Thyroid gland (tissue), 4 donors: Measurements from ENCODE around the gene TMCC2. TPM values are rescaled to one million over a fixed set of nuclear protein-coding genes. Genes with fewer than 3 reads are reported as not detected.
"Not testable (repeated sequence)": the region's sequence is repeated elsewhere in the genome, so short reads cannot be mapped to it uniquely, and the experiment has no call there.

Experiments
- DNase-seq, 2 donors: peaks; one replicate each; pipeline ENCODE4 v3.0.0-alpha.2; 2019
- H3K27ac ChIP-seq, 3 donors: fragments of 200-600 bp; sonication (generic); 1 replicate in 2 of 3; 2 replicates in 1 of 3; pipeline ENCODE4 v1.5.1; 2016 to 2019; ENCODE audit warnings: mild to moderate bottlenecking in 1 of 3, moderate library complexity in 1 of 3
- H3K27me3 ChIP-seq: fragments of 200-600 bp; sonication (generic); one replicate; pipeline ENCODE4 v1.5.1; 2019
- H3K36me3 ChIP-seq, 2 donors: fragments of 200-600 bp; sonication (generic); one replicate each; pipeline ENCODE4 v1.5.1; 2016 to 2019
- H3K4me1 ChIP-seq, 2 donors: fragments of 200-600 bp; sonication (generic); one replicate each; pipeline ENCODE4 v1.5.1; 2017 to 2019
- H3K4me3 ChIP-seq, 3 donors: fragments of 200-600 bp; sonication (generic); replicated peaks in 1 of 3; 1 replicate in 2 of 3; 2 replicates in 1 of 3; pipeline ENCODE4 v1.5.1; 2016; ENCODE audit warnings: mild to moderate bottlenecking in 1 of 3
- H3K9me3 ChIP-seq: fragments of 200-600 bp; sonication (generic); one replicate; pipeline ENCODE4 v1.5.1; 2017
- POLR2A ChIP-seq, 2 donors: fragments of 450-650 bp; IDR thresholded peaks; one replicate each; pipeline ENCODE4 v1.6.1; 2017; ENCODE audit warnings: antibody characterized with exemption in 2 of 2, mild to moderate bottlenecking in 2 of 2, moderate library complexity in 1 of 2
- WGBS, 2 donors: methylation state at CpG; one replicate each; pipeline ENCODE4 v1.1.5; 2017; 5-methylcytosine and 5-hydroxymethylcytosine counted together
- intact Hi-C: fragments of 100-400 bp; cut with DNase I; formaldehyde crosslinking; loops from one replicate; pipeline ENCODE4 v1.15.1; 2023
- total RNA-seq, 4 donors: library from RNA; depleted of rRNA; stranded (reverse); fragments of >200 nt; gene quantifications; one replicate each; pipeline ENCODE4 v1.2.3, GENCODE V29; 2016
- TF ChIP-seq, protein P1 (sequence below), 6 experiments: fragments of 200-600 bp in 3 of 6; fragments of 450-650 bp in 3 of 6; sonication (generic) in 3 of 6; IDR thresholded peaks; one replicate each; pipeline ENCODE4 v1.5.1; 2016 to 2019; ENCODE audit warnings: antibody characterized with exemption in 6 of 6, mild to moderate bottlenecking in 2 of 6, inconsistent platforms in 1 of 6, moderate library complexity in 1 of 6

The TMCC2 gene
- total RNA-seq, 4 donors from 2014 or later = 2.3 to 3.6 (median 3.1) TPM

DNA sequence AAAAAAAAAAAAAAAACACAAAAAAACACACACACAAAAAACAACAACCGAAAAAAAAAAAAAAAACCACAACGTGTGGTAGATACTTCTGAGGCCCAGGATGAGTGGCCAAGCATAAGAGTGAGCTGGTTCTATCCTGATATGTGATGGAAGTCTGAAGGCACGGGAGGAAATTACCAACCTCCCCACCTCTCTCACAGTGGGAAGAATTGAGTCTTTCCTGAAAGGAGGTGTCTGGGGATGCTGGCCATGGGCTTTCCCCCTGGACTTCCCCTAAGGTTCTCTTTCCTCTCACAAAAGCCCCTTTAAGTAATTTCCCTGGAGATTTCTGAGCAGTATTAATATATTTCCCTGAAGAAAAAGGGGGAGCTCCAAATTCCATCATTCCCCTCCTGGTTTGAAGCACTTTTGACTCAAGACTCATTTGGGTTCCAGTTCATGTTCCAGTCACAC lies 5.2 kb downstream of the TMCC2 start:
- H3K27ac ChIP-seq = no peak overlapping the region
- DNase-seq = no peak
- H3K27me3 ChIP-seq = no peaks in the 10 kb centered on the region
- no peaks in the 10 kb centered on the region for H3K9me3 ChIP-seq
- no peak overlapping the region for H3K4me3 ChIP-seq
- 32 to 50% methylated on average over 3 of the region's 3 CpGs for WGBS, 2 donors
- H3K36me3 ChIP-seq = no peaks in the 10 kb centered on the region
- TF ChIP-seq, protein P1, sequence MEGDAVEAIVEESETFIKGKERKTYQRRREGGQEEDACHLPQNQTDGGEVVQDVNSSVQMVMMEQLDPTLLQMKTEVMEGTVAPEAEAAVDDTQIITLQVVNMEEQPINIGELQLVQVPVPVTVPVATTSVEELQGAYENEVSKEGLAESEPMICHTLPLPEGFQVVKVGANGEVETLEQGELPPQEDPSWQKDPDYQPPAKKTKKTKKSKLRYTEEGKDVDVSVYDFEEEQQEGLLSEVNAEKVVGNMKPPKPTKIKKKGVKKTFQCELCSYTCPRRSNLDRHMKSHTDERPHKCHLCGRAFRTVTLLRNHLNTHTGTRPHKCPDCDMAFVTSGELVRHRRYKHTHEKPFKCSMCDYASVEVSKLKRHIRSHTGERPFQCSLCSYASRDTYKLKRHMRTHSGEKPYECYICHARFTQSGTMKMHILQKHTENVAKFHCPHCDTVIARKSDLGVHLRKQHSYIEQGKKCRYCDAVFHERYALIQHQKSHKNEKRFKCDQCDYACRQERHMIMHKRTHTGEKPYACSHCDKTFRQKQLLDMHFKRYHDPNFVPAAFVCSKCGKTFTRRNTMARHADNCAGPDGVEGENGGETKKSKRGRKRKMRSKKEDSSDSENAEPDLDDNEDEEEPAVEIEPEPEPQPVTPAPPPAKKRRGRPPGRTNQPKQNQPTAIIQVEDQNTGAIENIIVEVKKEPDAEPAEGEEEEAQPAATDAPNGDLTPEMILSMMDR (IDR thresholded peaks at IDR 0.05) = no peak
- no peak for TF ChIP-seq POLR2A (IDR thresholded peaks at IDR 0.05)
- H3K4me1 ChIP-seq = peaks cover 14 to 27% of the 10 kb centered on the region in 2 donors
- intact Hi-C loops = no loop called here

DNA sequence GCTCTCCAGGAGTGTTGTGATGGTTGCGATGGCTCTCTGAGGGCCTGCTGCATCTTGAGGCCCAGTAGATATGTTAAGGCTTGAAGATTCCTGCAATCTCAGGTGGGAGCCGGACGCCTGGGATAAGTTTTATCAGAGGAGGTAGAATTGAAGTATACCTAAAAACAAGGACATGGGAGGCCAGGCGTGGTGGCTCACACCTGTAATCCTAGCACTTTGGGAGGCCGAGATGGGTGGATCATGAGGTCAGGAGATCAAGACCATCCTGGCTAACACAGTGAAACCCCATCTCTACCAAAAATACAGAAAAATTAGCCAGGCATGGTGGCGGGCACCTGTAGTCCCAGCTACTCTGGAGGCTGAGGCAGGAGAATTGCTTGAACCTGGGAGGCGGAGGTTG lies 6.2 kb downstream of the TMCC2 start:
- H3K27me3 ChIP-seq, DNase-seq, intact Hi-C loops, H3K27ac ChIP-seq, H3K4me3 ChIP-seq, H3K9me3 ChIP-seq, H3K36me3 ChIP-seq: not testable (repeated sequence)
- peaks cover 7 to 20% of the 10 kb centered on the region in 2 donors for H3K4me1 ChIP-seq
- WGBS, 2 donors = 96% methylated on average over 7 of the region's 7 CpGs

DNA sequence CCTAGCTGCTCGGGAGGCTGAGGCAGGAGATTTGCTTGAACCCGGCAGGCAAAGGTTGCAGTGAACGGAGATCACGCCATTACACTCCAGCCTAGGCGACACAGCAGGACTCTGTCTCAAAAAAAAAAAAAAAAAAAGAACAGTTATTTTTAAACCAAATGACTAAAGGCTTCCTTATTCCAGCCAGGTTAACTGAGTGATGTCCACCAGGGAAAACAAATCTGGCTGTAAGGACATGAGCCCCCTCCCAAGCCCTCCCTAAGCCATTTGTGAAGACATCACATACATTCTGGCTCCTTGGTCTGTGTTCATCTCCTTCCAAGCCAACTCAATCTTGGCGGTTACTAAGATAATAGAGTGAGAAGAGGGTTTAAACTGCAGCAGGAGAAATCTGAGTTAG lies 8.2 kb downstream of the TMCC2 start:
- Histone ChIP-seq H3K27ac (no peak overlapping the region), H3K9me3 (no peaks in the 10 kb centered on the region), H3K27me3 (no peaks in the 10 kb centered on the region), H3K4me1 (peaks cover 3 to 12% of the 10 kb centered on the region in 2 donors), H3K4me3 (no peak overlapping the region), H3K36me3 (no peaks in the 10 kb centered on the region)
- no peak for DNase-seq
- TF ChIP-seq, protein P1 (IDR thresholded peaks at IDR 0.05) = no peak
- no peak for TF ChIP-seq POLR2A (IDR thresholded peaks at IDR 0.05)
- intact Hi-C loops = no loop called here
- 89% methylated on average over 6 of the region's 6 CpGs for WGBS, 2 donors

DNA sequence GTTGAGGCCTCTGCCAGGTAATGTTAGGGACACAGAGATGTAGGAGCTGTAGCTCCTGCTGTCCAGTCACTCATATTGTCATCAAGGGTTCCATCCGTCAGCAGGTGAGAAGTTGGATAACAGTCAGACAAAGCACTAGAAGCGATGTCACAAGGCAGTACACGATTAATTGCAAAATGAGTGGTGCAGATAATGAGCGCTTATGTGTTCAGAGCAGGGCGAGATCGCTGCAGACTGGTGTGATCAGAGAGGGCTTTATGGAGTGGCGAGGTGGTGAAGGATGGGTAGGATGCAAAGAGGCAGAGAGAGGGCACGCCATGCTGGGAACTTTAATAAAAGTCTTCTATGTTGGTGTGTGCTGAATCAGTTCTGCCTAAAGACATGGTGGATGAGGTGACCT lies 8.8 kb downstream of the TMCC2 start:
- Histone ChIP-seq H3K9me3 (no peaks in the 10 kb centered on the region), H3K4me1 (peaks cover 3 to 12% of the 10 kb centered on the region in 2 donors), H3K36me3 (no peaks in the 10 kb centered on the region), H3K4me3 (no peak overlapping the region), H3K27ac (no peak overlapping the region), H3K27me3 (no peaks in the 10 kb centered on the region)
- 96 to 100% methylated on average over 8 of the region's 8 CpGs for WGBS, 2 donors
- TF ChIP-seq, protein P1 (IDR thresholded peaks at IDR 0.05) = no peak
- TF ChIP-seq POLR2A (IDR thresholded peaks at IDR 0.05) = no peak
- intact Hi-C loops = no loop called here
- no peak for DNase-seq

GRCh38 chr1:205236951-205237475 lies 9.3 kb downstream of the TMCC2 start:
- no peak for DNase-seq
- intact Hi-C loops = no loop called here
- WGBS, 2 donors = 79 to 82% methylated on average over 4 of the region's 4 CpGs
- no peak overlapping the region for H3K27ac ChIP-seq
- no peak overlapping the region for H3K4me3 ChIP-seq
- H3K9me3 ChIP-seq = no peaks in the 10 kb centered on the region
- H3K4me1 ChIP-seq = peaks cover 3 to 12% of the 10 kb centered on the region in 2 donors
- H3K36me3 ChIP-seq = no peaks in the 10 kb centered on the region
- no peaks in the 10 kb centered on the region for H3K27me3 ChIP-seq
- TF ChIP-seq, protein P1 (IDR thresholded peaks at IDR 0.05) = no peak
- no peak for TF ChIP-seq POLR2A (IDR thresholded peaks at IDR 0.05)
